ENCODE results near the gene CEBPZOS.

GRCh38 chr2:37246205-37246604 is 49.9 kb downstream of the CEBPZOS start:
- no peak for TF ChIP-seq CTCF (IDR thresholded peaks at IDR 0.05; ENCODE audit: low read depth, low read length, missing input control)
- TF ChIP-seq TAF1 (conservative IDR thresholded peaks at IDR 0.05) = no peak
- no peak for TF ChIP-seq NR2F2 (IDR thresholded peaks at IDR 0.05)
- no peak for TF ChIP-seq RXRA (IDR thresholded peaks at IDR 0.05)
- no peak for TF ChIP-seq ZBTB33 (IDR thresholded peaks at IDR 0.05)
- no peak for TF ChIP-seq REST (IDR thresholded peaks at IDR 0.05)
- no peak for TF ChIP-seq MAX (IDR thresholded peaks at IDR 0.05)
- TF ChIP-seq EGR1 (IDR thresholded peaks at IDR 0.05; ENCODE audit: low read depth in 2 of 2) = no peak
- no peak for TF ChIP-seq RAD21 (IDR thresholded peaks at IDR 0.05)
- no peak for TF ChIP-seq YY1 (IDR thresholded peaks at IDR 0.05)
- TF ChIP-seq ATF3 (IDR thresholded peaks at IDR 0.05) = no peak
- no peak for TF ChIP-seq HNF4G (IDR thresholded peaks at IDR 0.05)
- no peak for TF ChIP-seq GABPA (IDR thresholded peaks at IDR 0.05 in 1 of 2, conservative IDR thresholded peaks at IDR 0.05 in 1 of 2)
- no peak for TF ChIP-seq FOXA1 (IDR thresholded peaks at IDR 0.05)

Measured in liver (tissue), 3 donors.